Spleen (tissue), 11 donors: ENCODE measurements around the gene HOXA7. TPM values are rescaled to one million over a fixed set of nuclear protein-coding genes. Genes with fewer than 3 reads are reported as not detected.

Experiments
- DNase-seq: peaks from one replicate; pipeline ENCODE4 v3.0.0-alpha.2; 2020
- H3K27ac ChIP-seq, 8 donors: fragments of 200-600 bp; sonication (generic) in 7 of 8; 1 replicate in 4 of 8; 2 replicates in 4 of 8; pipeline versions ENCODE4 v1.5.0 to v1.8.0; 2016 to 2021; ENCODE audit warnings: inconsistent platforms in 4 of 8, mild to moderate bottlenecking in 4 of 8, moderate library complexity in 1 of 8
- H3K27me3 ChIP-seq, 7 donors: fragments of 200-600 bp; sonication (generic) in 6 of 7; replicated peaks in 1 of 7; 1 replicate in 4 of 7; 2 replicates in 3 of 7; pipeline versions ENCODE4 v1.5.0 to v1.8.0; 2016 to 2021; ENCODE audit warnings: inconsistent platforms in 3 of 7, mild to moderate bottlenecking in 1 of 7
- H3K36me3 ChIP-seq, 6 donors: fragments of 200-600 bp; sonication (generic) in 5 of 6; 1 replicate in 4 of 6; 2 replicates in 2 of 6; pipeline versions ENCODE4 v1.5.0 to v1.8.0; 2016 to 2021; ENCODE audit warnings: inconsistent platforms in 2 of 6
- H3K4me1 ChIP-seq, 6 donors: fragments of 200-600 bp; sonication (generic) in 5 of 6; 1 replicate in 3 of 6; 2 replicates in 3 of 6; pipeline versions ENCODE4 v1.5.0 to v1.8.0; 2016 to 2021; ENCODE audit warnings: inconsistent platforms in 3 of 6
- H3K4me3 ChIP-seq, 8 donors: fragments of 200-600 bp; sonication (generic) in 7 of 8; 1 replicate in 4 of 8; 2 replicates in 4 of 8; pipeline versions ENCODE4 v1.5.0 to v1.8.0; 2016 to 2021; ENCODE audit warnings: inconsistent platforms in 4 of 8, mild to moderate bottlenecking in 4 of 8, moderate library complexity in 2 of 8
- H3K9me3 ChIP-seq, 8 donors: fragments of 200-600 bp; sonication (generic) in 7 of 8; 1 replicate in 4 of 8; 2 replicates in 4 of 8; pipeline versions ENCODE4 v1.5.0 to v1.8.0; 2016 to 2021; ENCODE audit warnings: inconsistent platforms in 4 of 8
- CTCF ChIP-seq, 11 experiments: fragments of 200-600 bp in 7 of 11; fragments of 450-650 bp in 4 of 11; sonication (generic) in 4 of 11; IDR thresholded peaks in 8 of 11; conservative IDR thresholded peaks in 3 of 11; 1 replicate in 7 of 11; 2 replicates in 4 of 11; pipeline versions ENCODE4 v1.4.0 to v1.8.0; 2016 to 2021; ENCODE audit warnings: antibody characterized with exemption in 11 of 11, inconsistent platforms in 4 of 11, mild to moderate bottlenecking in 1 of 11
- POLR2A ChIP-seq, 3 donors: fragments of 450-650 bp; IDR thresholded peaks; one replicate each; pipeline ENCODE4 v1.5.1; 2017; ENCODE audit warnings: antibody characterized with exemption in 3 of 3, mild to moderate bottlenecking in 1 of 3
- POLR2AphosphoS5 ChIP-seq, 3 donors: sonication (generic); formaldehyde crosslinking; IDR thresholded peaks; one replicate each; pipeline ENCODE4 v1.5.1; 2017; ENCODE audit warnings: antibody characterized with exemption in 3 of 3
- WGBS, 5 donors: extraction: QIAGEN DNeasy Blood & Tissue Kit in 3 of 5; methylation state at CpG; one replicate each; pipeline versions ENCODE4 v1.1.5 to v1.1.7; 2013 to 2018; 5-methylcytosine and 5-hydroxymethylcytosine counted together
- intact Hi-C: fragments of 100-400 bp; cut with DNase I; formaldehyde crosslinking; loops from one replicate; pipeline ENCODE4 v1.15.0; 2023; ENCODE audit warnings: low total_unique reads
- polyA plus RNA-seq, 3 donors: library from polyadenylated mRNA; stranded (reverse); fragments of 200-250 nt; gene quantifications; one replicate each; pipeline ENCODE4 v1.2.1, GENCODE V29; 2013
- total RNA-seq, 7 donors: library from RNA; depleted of rRNA in 3 of 7; stranded (reverse); fragments of >200 nt in 3 of 7; fragmentation: NEBNext Ultra II Directional in 4 of 7; extraction: Animal tissue kit (Norgen Biotek cat#: 25700) in 4 of 7; gene quantifications; one replicate each; pipeline versions ENCODE4 v1.1.0 to v1.2.1, GENCODE V29; 2016 to 2021
- donor health status: healthy with polysubstance abuse.
- donor health status: DM: no; HTN: no; CAD: no; lungs with moderate emphysema.
- donor health status: DM: no; HTN: no; CAD: no.
- donor health status: Bipolar disorder and iron deficiency.
- donor health status: healthy.
- donor health status: DM: no; HTN: no; CAD: no.
- donor health status: DM: yes; HTN: yes; CAD: no.

Gene HOXA7
- total and polyA plus RNA-seq, 10 donors: 0.55 to 8.0 (median 2.4) TPM

- H3K27me3 ChIP-seq: peaks cover 0 to 38% (median 0%) of the 10 kb centered on the region in 7 donors
- TF ChIP-seq POLR2AphosphoS5 (IDR thresholded peaks at IDR 0.05): no peak
- TF ChIP-seq POLR2A (IDR thresholded peaks at IDR 0.05): no peak
- no peak for TF ChIP-seq CTCF (IDR thresholded peaks at IDR 0.05 in 8 of 11, conservative IDR thresholded peaks at IDR 0.05 in 3 of 11)
- peak overlapping the region in 1 of 8 donors; percentile 22 for H3K27ac ChIP-seq
- H3K36me3 ChIP-seq: no peaks in the 10 kb centered on the region
- DNase-seq: no peak
- 68 to 82% (median 79%) methylated on average over 18 of the region's 18 CpGs for whole genome bisulfite sequencing, 5 donors
- no peak overlapping the region for H3K4me3 ChIP-seq
- H3K4me1 ChIP-seq: peaks cover 0 to 49% (median 17%) of the 10 kb centered on the region in 6 donors
- H3K9me3 ChIP-seq: no peaks in the 10 kb centered on the region
- intact Hi-C loops: no loop called here
Measured at GRCh38 chr7:27133409-27134231, 22.9 kb downstream of the HOXA7 start.

GRCh38 chr7:27132978-27133377, 23.5 kb downstream of the HOXA7 start:
- Histone ChIP-seq H3K36me3 (no peaks in the 10 kb centered on the region), H3K27ac (no peak overlapping the region), H3K27me3 (peaks cover 0 to 38% (median 0%) of the 10 kb centered on the region in 7 donors), H3K9me3 (no peaks in the 10 kb centered on the region), H3K4me1 (peaks cover 0 to 50% (median 20%) of the 10 kb centered on the region in 6 donors), H3K4me3 (no peak overlapping the region)
- WGBS, 5 donors: 69 to 84% (median 82%) methylated on average over 6 of the region's 6 CpGs
- DNase-seq: no peak
- intact Hi-C loops: no loop called here
- TF ChIP-seq CTCF (IDR thresholded peaks at IDR 0.05 in 8 of 11, conservative IDR thresholded peaks at IDR 0.05 in 3 of 11) (no peak), POLR2AphosphoS5 (IDR thresholded peaks at IDR 0.05) (no peak), POLR2A (IDR thresholded peaks at IDR 0.05) (no peak)

- Histone ChIP-seq H3K4me1 (peaks cover 0 to 50% (median 21%) of the 10 kb centered on the region in 6 donors), H3K9me3 (no peaks in the 10 kb centered on the region), H3K27ac (peak overlapping the region in 4 of 8 donors; percentile 91 to 94 (median 92)), H3K27me3 (peaks cover 0 to 35% (median 0%) of the 10 kb centered on the region in 7 donors), H3K4me3 (no peak overlapping the region), H3K36me3 (no peaks in the 10 kb centered on the region)
- WGBS, 5 donors: 83 to 97% (median 87%) methylated on average over 2 of the region's 2 CpGs
- no peak for DNase-seq
- TF ChIP-seq CTCF (IDR thresholded peaks at IDR 0.05 in 8 of 11, conservative IDR thresholded peaks at IDR 0.05 in 3 of 11) (no peak), POLR2A (IDR thresholded peaks at IDR 0.05) (no peak), POLR2AphosphoS5 (IDR thresholded peaks at IDR 0.05) (no peak)
- intact Hi-C loops: no loop called here
Measured at GRCh38 chr7:27132214-27132613, 24.3 kb downstream of the HOXA7 start.

- Histone ChIP-seq H3K9me3 (no peaks in the 10 kb centered on the region), H3K4me3 (peak overlapping the region; percentile 48 to 87 (median 58)), H3K27ac (peak overlapping the region; percentile 61 to 94 (median 91)), H3K4me1 (peaks cover 0 to 45% (median 21%) of the 10 kb centered on the region in 6 donors), H3K36me3 (no peaks in the 10 kb centered on the region), H3K27me3 (peaks cover 0 to 27% (median 0%) of the 10 kb centered on the region in 7 donors)
- TF ChIP-seq POLR2AphosphoS5 (IDR thresholded peaks at IDR 0.05): no peak
- TF ChIP-seq POLR2A (IDR thresholded peaks at IDR 0.05): no peak
- no peak for TF ChIP-seq CTCF (IDR thresholded peaks at IDR 0.05 in 8 of 11, conservative IDR thresholded peaks at IDR 0.05 in 3 of 11)
- no peak for DNase-seq
- 48 to 63% (median 54%) methylated on average over 12 of the region's 12 CpGs for WGBS, 5 donors
- intact Hi-C loops: no loop called here
Measured at GRCh38 chr7:27131390-27131819, 25.1 kb downstream of the HOXA7 start.
